BLaER1 treated with 17β-estradiol and CSF1 and Interleukin-3, amounts not matched to agents 10 nM and 100 nM (cell line): Measurements from ENCODE around the gene YAP1.
A peak's percentile ranks its signal among the peaks of the same experiment; 100 is the strongest.

ENCODE experiments used
- H3K27ac ChIP-seq, 11 experiments: shearing (Covaris generic); formaldehyde crosslinking; 2 replicates each; pipeline ENCODE4 v1.8.1; 2022
- H3K27me3 ChIP-seq, 11 experiments: shearing (Covaris generic); formaldehyde crosslinking; 2 replicates each; pipeline ENCODE4 v1.8.1; 2022
- H3K36me3 ChIP-seq, 11 experiments: shearing (Covaris generic); formaldehyde crosslinking; 2 replicates each; pipeline ENCODE4 v1.8.1; 2022
- H3K4me1 ChIP-seq, 10 experiments: shearing (Covaris generic); formaldehyde crosslinking; 2 replicates each; pipeline ENCODE4 v1.8.1; 2022
- H3K4me2 ChIP-seq, 11 experiments: shearing (Covaris generic); formaldehyde crosslinking; 2 replicates each; pipeline ENCODE4 v1.8.1; 2022
- H3K4me3 ChIP-seq, 10 experiments: shearing (Covaris generic); formaldehyde crosslinking; 2 replicates each; pipeline ENCODE4 v1.8.1; 2022
- H3K9ac ChIP-seq, 11 experiments: shearing (Covaris generic); formaldehyde crosslinking; 2 replicates each; pipeline ENCODE4 v1.8.1; 2022
- H3K9me3 ChIP-seq, 11 experiments: shearing (Covaris generic); formaldehyde crosslinking; replicated peaks in 1 of 11; 2 replicates each; pipeline ENCODE4 v1.8.1; 2022
- H4K20me1 ChIP-seq, 11 experiments: shearing (Covaris generic); formaldehyde crosslinking; 2 replicates each; pipeline ENCODE4 v1.8.1; 2022
- Cebpa-rat ChIP-seq, 11 experiments: shearing (Covaris generic); IDR thresholded peaks; 2 replicates each; pipeline ENCODE4 v1.8.1; 2022

YAP1 gene

GRCh38 chr11:102225689-102226568 is 115.7 kb downstream of the YAP1 start:
- Histone ChIP-seq H3K4me2 (peak overlapping the region in 3 of 11 experiments; percentile 2 to 39 (median 14); a peak in 2 of 22 replicates), H4K20me1 (no peaks in the 10 kb centered on the region), H3K27me3 (no peaks in the 10 kb centered on the region), H3K27ac (no peak overlapping the region), H3K9ac (no peak overlapping the region), H3K36me3 (peaks cover 0 to 7% (median 0%) of the 10 kb centered on the region in 11 experiments; a peak in 4 of 22 replicates), H3K9me3 (no peaks in the 10 kb centered on the region), H3K4me1 (0 out of 20 replicates have a peak, but pooled peaks cover 0 to 8% (median 0%) of the 10 kb centered on the region in 10 experiments), H3K4me3 (no peak overlapping the region)
- no peak for TF ChIP-seq Cebpa-rat (IDR thresholded peaks at IDR 0.05)

- Histone ChIP-seq H4K20me1 (no peaks in the 10 kb centered on the region), H3K27me3 (no peaks in the 10 kb centered on the region), H3K9me3 (no peaks in the 10 kb centered on the region), H3K27ac (no peak overlapping the region), H3K4me2 (peak overlapping the region in 2 of 11 experiments; percentile 14 to 39; a peak in 3 of 22 replicates), H3K4me3 (no peak overlapping the region), H3K4me1 (0 out of 20 replicates have a peak, but pooled peaks cover 0 to 8% (median 0%) of the 10 kb centered on the region in 10 experiments), H3K36me3 (peaks cover 0 to 7% (median 0%) of the 10 kb centered on the region in 11 experiments; a peak in 4 of 22 replicates), H3K9ac (no peak overlapping the region)
- TF ChIP-seq Cebpa-rat (IDR thresholded peaks at IDR 0.05) = no peak
Observed at GRCh38 chr11:102226702-102227490, 116.6 kb downstream of the YAP1 start.

GRCh38 chr11:102229510-102230123 is 119.4 kb downstream of the YAP1 start:
- Histone ChIP-seq H3K27me3 (no peaks in the 10 kb centered on the region), H3K4me1 (0 out of 20 replicates have a peak, but pooled peaks cover 0 to 8% (median 0%) of the 10 kb centered on the region in 10 experiments), H3K9me3 (no peaks in the 10 kb centered on the region), H3K27ac (no peak overlapping the region), H4K20me1 (no peaks in the 10 kb centered on the region), H3K4me3 (no peak overlapping the region), H3K4me2 (no peak overlapping the region), H3K9ac (no peak overlapping the region), H3K36me3 (peaks cover 0 to 7% (median 0%) of the 10 kb centered on the region in 11 experiments; a peak in 3 of 22 replicates)
- no peak for TF ChIP-seq Cebpa-rat (IDR thresholded peaks at IDR 0.05)

- peaks cover 0 to 8% (median 5%) of the 10 kb centered on the region in 10 experiments; a peak in 4 of 20 replicates for H3K4me1 ChIP-seq
- H3K36me3 ChIP-seq = peaks cover 0 to 7% (median 0%) of the 10 kb centered on the region in 11 experiments; a peak in 3 of 22 replicates
- no peaks in the 10 kb centered on the region for H4K20me1 ChIP-seq
- H3K4me2 ChIP-seq = no peak overlapping the region
- H3K9me3 ChIP-seq = no peaks in the 10 kb centered on the region
- no peaks in the 10 kb centered on the region for H3K27me3 ChIP-seq
- no peak for TF ChIP-seq Cebpa-rat (IDR thresholded peaks at IDR 0.05)
- H3K27ac ChIP-seq = no peak overlapping the region
- no peak overlapping the region for H3K9ac ChIP-seq
- H3K4me3 ChIP-seq = no peak overlapping the region
Observed at GRCh38 chr11:102230186-102230585, 119.9 kb downstream of the YAP1 start.

DNA sequence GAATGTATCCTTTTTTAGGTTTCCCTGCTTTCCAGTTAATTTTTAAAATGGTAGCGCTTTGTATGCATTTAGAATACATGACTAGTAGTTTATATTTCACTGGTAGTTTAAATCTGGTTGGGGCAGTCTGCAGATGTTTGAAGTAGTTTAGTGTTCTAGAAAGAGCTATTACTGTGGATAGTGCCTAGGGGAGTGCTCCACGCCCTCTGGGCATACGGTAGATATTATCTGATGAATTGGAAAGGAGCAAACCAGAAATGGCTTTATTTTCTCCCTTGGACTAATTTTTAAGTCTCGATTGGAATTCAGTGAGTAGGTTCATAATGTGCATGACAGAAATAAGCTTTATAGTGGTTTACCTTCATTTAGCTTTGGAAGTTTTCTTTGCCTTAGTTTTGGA is 120.7 kb downstream of the YAP1 start:
- no peaks in the 10 kb centered on the region for H3K27me3 ChIP-seq
- peaks cover 0 to 13% (median 10%) of the 10 kb centered on the region in 10 experiments; a peak in 17 of 20 replicates for H3K4me1 ChIP-seq
- H3K9ac ChIP-seq = no peak overlapping the region
- TF ChIP-seq Cebpa-rat (IDR thresholded peaks at IDR 0.05) = no peak
- H3K27ac ChIP-seq = no peak overlapping the region
- H3K36me3 ChIP-seq = peaks cover 0 to 7% (median 0%) of the 10 kb centered on the region in 11 experiments; a peak in 3 of 22 replicates
- H3K4me2 ChIP-seq = no peak overlapping the region
- H3K4me3 ChIP-seq = no peak overlapping the region
- H4K20me1 ChIP-seq = no peaks in the 10 kb centered on the region
- H3K9me3 ChIP-seq = no peaks in the 10 kb centered on the region

GRCh38 chr11:102234779-102235439 is 124.7 kb downstream of the YAP1 start:
- peaks cover 0 to 5% (median 0%) of the 10 kb centered on the region in 11 experiments; a peak in 1 of 22 replicates for H3K9me3 ChIP-seq
- H3K36me3 ChIP-seq = peaks cover 0 to 3% (median 0%) of the 10 kb centered on the region in 11 experiments; a peak in 1 of 22 replicates
- TF ChIP-seq Cebpa-rat (IDR thresholded peaks at IDR 0.05) = no peak
- H3K4me1 ChIP-seq = peaks cover 4 to 33% (median 25%) of the 10 kb centered on the region in 10 experiments; a peak in 18 of 20 replicates
- H3K4me2 ChIP-seq = peak overlapping the region in 1 of 11 experiments; percentile 53; a peak in 1 of 22 replicates
- H3K27ac ChIP-seq = peak overlapping the region in 2 of 11 experiments; percentile 5 to 13; a peak in 1 of 22 replicates
- no peak overlapping the region for H3K9ac ChIP-seq
- no peaks in the 10 kb centered on the region for H3K27me3 ChIP-seq
- no peak overlapping the region for H3K4me3 ChIP-seq
- H4K20me1 ChIP-seq = no peaks in the 10 kb centered on the region

GRCh38 chr11:102237096-102237735 is 127.0 kb downstream of the YAP1 start:
- H3K36me3 ChIP-seq = no peaks in the 10 kb centered on the region
- no peaks in the 10 kb centered on the region for H3K27me3 ChIP-seq
- peaks cover 4 to 37% (median 28%) of the 10 kb centered on the region in 10 experiments; a peak in 18 of 20 replicates for H3K4me1 ChIP-seq
- peaks cover 0 to 5% (median 0%) of the 10 kb centered on the region in 11 experiments; a peak in 1 of 22 replicates for H3K9me3 ChIP-seq
- H3K4me3 ChIP-seq = no peak overlapping the region
- TF ChIP-seq Cebpa-rat (IDR thresholded peaks at IDR 0.05) = no peak
- H3K9ac ChIP-seq = no peak overlapping the region
- H3K27ac ChIP-seq = peak overlapping the region in 3 of 11 experiments; percentile 6 to 64 (median 61); a peak in 3 of 22 replicates
- H3K4me2 ChIP-seq = peak overlapping the region in 10 of 11 experiments; percentile 5 to 56 (median 48); a peak in 18 of 22 replicates
- H4K20me1 ChIP-seq = no peaks in the 10 kb centered on the region
